CD4-positive, alpha-beta memory T cell (primary cell): ENCODE measurements around the gene ASTN2. TPM values are rescaled to one million over a fixed set of nuclear protein-coding genes. Genes with fewer than 3 reads are reported as not detected.

Experiments used
- CTCF ChIA-PET: fragments of 350-600 bp; sonication (Branson Sonifier 250); formaldehyde crosslinking; loops from one replicate; lab custom pipeline; 2021; ENCODE audit warnings: inconsistent platforms; ENCODE audit not compliant: partially characterized antibody; lab: Charles Lee
- POLR2A ChIA-PET: fragments of 350-600 bp; sonication (Branson Sonifier 250); formaldehyde crosslinking; loops from one replicate; lab custom pipeline; 2021; ENCODE audit not compliant: partially characterized antibody; lab: Charles Lee
- DNase-seq, 5 donors: peaks; one replicate each; pipeline versions ENCODE4 v3.0.0 to v3.0.0-alpha.2; 2020 to 2022; ENCODE audit warnings: mixed read lengths in 1 of 5
- H3K27ac ChIP-seq: one replicate; pipeline ENCODE4 v1.7.0; 2013; ENCODE audit warnings: low read depth, low read length
- H3K27me3 ChIP-seq: 2 replicates; pipeline ENCODE4 v1.7.0; 2013; ENCODE audit warnings: mild to moderate bottlenecking, low read length, moderate library complexity; ENCODE audit not compliant: insufficient read depth
- H3K36me3 ChIP-seq: 2 replicates; pipeline ENCODE4 v1.7.0; 2013; ENCODE audit warnings: mild to moderate bottlenecking, low read length, moderate library complexity; ENCODE audit not compliant: insufficient read depth
- H3K4me1 ChIP-seq: 2 replicates; pipeline ENCODE4 v1.7.0; 2013; ENCODE audit warnings: mild to moderate bottlenecking, low read length, moderate library complexity; ENCODE audit not compliant: insufficient read depth
- H3K4me3 ChIP-seq, 2 donors: one replicate each; pipeline ENCODE4 v1.7.0; 2013; ENCODE audit warnings: low read length in 2 of 2, mild to moderate bottlenecking in 1 of 2
- H3K9me3 ChIP-seq, 2 donors: one replicate each; pipeline ENCODE4 v1.7.0; 2013; ENCODE audit warnings: low read length in 2 of 2, control low read depth in 1 of 2; ENCODE audit not compliant: control insufficient read depth in 1 of 2
- H3K27ac Mint-ChIP-seq, 7 donors: one replicate each; pipeline ENCODE4 v1.8.0; 2020 to 2021; ENCODE audit warnings: mixed read lengths in 7 of 7, mild to moderate bottlenecking in 6 of 7, inconsistent platforms in 3 of 7, moderate library complexity in 3 of 7
- H3K27me3 Mint-ChIP-seq, 2 donors: one replicate each; pipeline ENCODE4 v1.8.0; 2020 to 2021; ENCODE audit warnings: mixed read lengths in 2 of 2
- H3K36me3 Mint-ChIP-seq, 2 donors: one replicate each; pipeline ENCODE4 v1.8.0; 2020 to 2021; ENCODE audit warnings: mixed read lengths in 2 of 2, inconsistent platforms in 1 of 2, mild to moderate bottlenecking in 1 of 2
- H3K4me1 Mint-ChIP-seq, 4 donors: one replicate each; pipeline ENCODE4 v1.8.0; 2020 to 2021; ENCODE audit warnings: mixed read lengths in 4 of 4, mild to moderate bottlenecking in 1 of 4
- H3K4me3 Mint-ChIP-seq, 8 donors: one replicate each; pipeline ENCODE4 v1.8.0; 2020 to 2021; ENCODE audit warnings: mixed read lengths in 8 of 8, mild to moderate bottlenecking in 7 of 8, moderate library complexity in 6 of 8, inconsistent platforms in 3 of 8
- H3K9me3 Mint-ChIP-seq, 8 donors: one replicate each; pipeline ENCODE4 v1.8.0; 2020 to 2021; ENCODE audit warnings: mixed read lengths in 8 of 8, mild to moderate bottlenecking in 5 of 8, inconsistent platforms in 3 of 8, moderate library complexity in 1 of 8
- intact Hi-C: fragments of 100-400 bp; cut with micrococcal nuclease; formaldehyde crosslinking; loops from one replicate; pipeline ENCODE4 v1.15.1; 2023
- polyA plus RNA-seq, 2 donors: library from polyadenylated mRNA; unstranded; fragments of 300-500 nt; fragmentation: Illumina TruSeq; gene quantifications; one replicate each; pipeline ENCODE4 v1.2.3, GENCODE V29; 2021
- total RNA-seq, 2 experiments: library from RNA; stranded (reverse); gene quantifications; one replicate each; pipeline ENCODE4 v1.2.3, GENCODE V29; 2021

Gene ASTN2
- total and polyA plus RNA-seq, 4 experiments from 2014 or later, result 2.7 to 5.9 (median 4.8) TPM

GRCh38 chr9:116416421-116416820, 998.4 kb downstream of the ASTN2 start:
- no peak overlapping the region for H3K27ac ChIP-seq
- DNase-seq, result no peak
- CTCF ChIA-PET, result no interaction called here
- H3K27ac Mint-ChIP-seq, result no peak overlapping the region
- H3K36me3 Mint-ChIP-seq, result peaks cover 7 to 26% of the 10 kb centered on the region in 2 donors
- H3K27me3 Mint-ChIP-seq, result no peaks in the 10 kb centered on the region
- no peaks in the 10 kb centered on the region for H3K27me3 ChIP-seq
- intact Hi-C loops, result no loop called here
- no peaks in the 10 kb centered on the region for H3K4me1 ChIP-seq
- H3K4me3 ChIP-seq, result no peak overlapping the region
- no peak overlapping the region for H3K4me3 Mint-ChIP-seq
- H3K36me3 ChIP-seq, result no peaks in the 10 kb centered on the region
- POLR2A ChIA-PET, result no interaction called here
- no peaks in the 10 kb centered on the region for H3K4me1 Mint-ChIP-seq
- H3K9me3 Mint-ChIP-seq, result peaks cover 0 to 1% (median 0%) of the 10 kb centered on the region in 8 donors
- H3K9me3 ChIP-seq, result no peaks in the 10 kb centered on the region

GRCh38 chr9:116414374-116414773, 1000.5 kb downstream of the ASTN2 start:
- no peak overlapping the region for H3K4me3 Mint-ChIP-seq
- DNase-seq, result no peak
- POLR2A ChIA-PET, result no interaction called here
- no peaks in the 10 kb centered on the region for H3K27me3 ChIP-seq
- H3K36me3 ChIP-seq, result no peaks in the 10 kb centered on the region
- no peak overlapping the region for H3K4me3 ChIP-seq
- intact Hi-C loops, result no loop called here
- CTCF ChIA-PET, result no interaction called here
- peaks cover 0 to 1% (median 0%) of the 10 kb centered on the region in 8 donors for H3K9me3 Mint-ChIP-seq
- H3K4me1 Mint-ChIP-seq, result no peaks in the 10 kb centered on the region
- H3K9me3 ChIP-seq, result no peaks in the 10 kb centered on the region
- peaks cover 0 to 7% of the 10 kb centered on the region in 2 donors for H3K36me3 Mint-ChIP-seq
- H3K27me3 Mint-ChIP-seq, result no peaks in the 10 kb centered on the region
- H3K27ac ChIP-seq, result no peak overlapping the region
- no peaks in the 10 kb centered on the region for H3K4me1 ChIP-seq
- H3K27ac Mint-ChIP-seq, result no peak overlapping the region

DNA sequence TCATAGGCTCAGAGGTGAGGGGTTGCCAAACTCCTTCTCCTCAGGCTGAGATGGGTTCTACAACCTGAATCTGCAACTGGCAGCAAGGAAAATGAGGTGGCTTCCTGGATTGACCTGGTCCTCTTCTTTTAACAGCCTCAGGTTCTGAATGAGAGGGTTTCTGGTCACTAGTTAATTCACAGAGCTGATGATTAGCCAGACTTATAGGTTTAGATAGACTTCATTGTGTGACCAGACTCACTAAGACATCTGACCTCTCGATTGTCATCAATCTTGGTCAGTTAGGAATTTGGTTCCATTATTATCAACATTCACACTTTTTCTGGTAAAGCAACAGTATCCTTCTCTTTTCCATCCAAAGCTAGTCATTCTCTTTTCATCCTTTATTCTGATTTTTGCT, 1003.4 kb downstream of the ASTN2 start:
- H3K27ac ChIP-seq, result no peak overlapping the region
- H3K4me1 ChIP-seq, result no peaks in the 10 kb centered on the region
- no peaks in the 10 kb centered on the region for H3K27me3 ChIP-seq
- CTCF ChIA-PET, result no interaction called here
- H3K9me3 ChIP-seq, result no peaks in the 10 kb centered on the region
- DNase-seq, result no peak
- Mint-ChIP-seq H3K36me3 (peaks cover 0 to 14% of the 10 kb centered on the region in 2 donors), H3K9me3 (peaks cover 0 to 2% (median 0%) of the 10 kb centered on the region in 8 donors), H3K4me1 (no peaks in the 10 kb centered on the region), H3K27me3 (no peaks in the 10 kb centered on the region), H3K27ac (peak overlapping the region in 1 of 7 donors; percentile 0), H3K4me3 (no peak overlapping the region)
- POLR2A ChIA-PET, result no interaction called here
- intact Hi-C loops, result no loop called here
- no peak overlapping the region for H3K4me3 ChIP-seq
- no peaks in the 10 kb centered on the region for H3K36me3 ChIP-seq

DNA sequence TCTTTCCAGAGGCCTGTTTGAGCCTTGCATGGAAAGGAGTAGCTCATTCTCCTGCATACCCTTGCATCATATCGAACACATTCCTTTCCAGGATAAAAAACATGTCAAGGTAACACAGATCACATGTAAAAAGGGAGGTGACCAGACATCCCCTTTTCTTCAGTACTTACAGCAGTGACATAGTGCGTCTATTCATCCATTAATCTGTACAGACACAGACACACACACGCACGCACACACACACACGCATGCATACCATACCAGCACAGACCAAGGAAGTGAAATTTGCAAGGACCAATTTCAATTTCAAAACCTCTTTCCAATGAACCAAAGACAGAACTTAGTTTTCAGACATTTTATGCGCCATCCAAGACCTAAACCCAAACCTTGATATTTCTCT, 1005.2 kb downstream of the ASTN2 start:
- Mint-ChIP-seq H3K27me3 (no peaks in the 10 kb centered on the region), H3K27ac (no peak overlapping the region), H3K9me3 (peaks cover 0 to 2% (median 0%) of the 10 kb centered on the region in 8 donors), H3K4me3 (no peak overlapping the region), H3K4me1 (no peaks in the 10 kb centered on the region), H3K36me3 (peaks cover 0 to 14% of the 10 kb centered on the region in 2 donors)
- Histone ChIP-seq H3K27ac (no peak overlapping the region), H3K9me3 (no peaks in the 10 kb centered on the region), H3K4me3 (no peak overlapping the region), H3K27me3 (no peaks in the 10 kb centered on the region), H3K36me3 (no peaks in the 10 kb centered on the region), H3K4me1 (no peaks in the 10 kb centered on the region)
- intact Hi-C loops, result no loop called here
- POLR2A ChIA-PET, result no interaction called here
- DNase-seq, result no peak
- CTCF ChIA-PET, result interaction anchor here (1.0 kb wide), 1 partner anchor 9 kb away, joined by 3 read pairs; no protein-coding TSS in a partner anchor

DNA sequence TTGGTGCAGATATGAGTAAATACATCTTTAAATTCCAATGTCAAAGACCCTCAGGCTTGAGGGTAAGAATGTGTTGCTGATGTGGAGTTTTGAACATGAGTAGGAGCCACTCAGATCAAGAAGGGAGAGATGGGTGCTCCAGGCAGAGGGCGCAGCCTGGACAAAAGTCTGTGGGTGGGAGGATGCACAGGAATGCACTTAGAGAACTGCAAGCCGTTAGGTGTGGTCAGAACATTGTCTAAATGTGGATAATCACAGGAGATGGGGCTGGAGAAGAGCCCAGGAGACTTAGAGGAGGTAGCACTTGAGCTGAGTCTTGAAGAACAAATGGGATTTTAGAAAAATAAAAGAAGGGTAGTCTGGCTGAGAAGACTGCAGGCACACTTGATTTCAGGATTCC, 1005.7 kb downstream of the ASTN2 start:
- Mint-ChIP-seq H3K9me3 (peaks cover 0 to 2% (median 0%) of the 10 kb centered on the region in 8 donors), H3K4me3 (no peak overlapping the region), H3K27me3 (no peaks in the 10 kb centered on the region), H3K36me3 (peaks cover 0 to 14% of the 10 kb centered on the region in 2 donors), H3K4me1 (no peaks in the 10 kb centered on the region), H3K27ac (no peak overlapping the region)
- Histone ChIP-seq H3K27me3 (no peaks in the 10 kb centered on the region), H3K4me1 (no peaks in the 10 kb centered on the region), H3K36me3 (no peaks in the 10 kb centered on the region), H3K4me3 (no peak overlapping the region), H3K27ac (no peak overlapping the region), H3K9me3 (no peaks in the 10 kb centered on the region)
- ChIA-PET CTCF (no interaction called here), POLR2A (no interaction called here)
- no peak for DNase-seq
- intact Hi-C loops, result no loop called here

DNA sequence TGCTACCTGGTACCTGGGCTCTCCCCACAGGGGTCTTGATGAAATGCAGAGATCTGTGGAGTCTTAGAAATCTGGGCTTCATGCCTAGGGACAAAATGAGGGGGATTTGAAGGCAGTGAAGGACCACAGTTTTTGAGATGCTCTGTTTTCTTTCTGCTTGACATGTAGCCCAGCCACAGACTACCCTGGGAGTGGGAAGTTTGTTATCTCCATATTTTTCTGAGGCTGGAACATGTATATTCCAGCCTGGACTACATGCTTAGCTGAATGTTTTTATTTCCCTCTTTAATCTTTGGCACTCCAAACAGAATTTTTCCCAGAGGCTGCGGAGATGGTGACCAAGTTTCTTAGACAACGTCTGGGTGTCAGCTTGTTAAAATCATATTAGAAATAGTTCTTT, 1008.4 kb downstream of the ASTN2 start:
- Histone ChIP-seq H3K9me3 (no peaks in the 10 kb centered on the region), H3K4me1 (no peaks in the 10 kb centered on the region), H3K36me3 (no peaks in the 10 kb centered on the region), H3K27me3 (no peaks in the 10 kb centered on the region), H3K4me3 (no peak overlapping the region), H3K27ac (no peak overlapping the region)
- no peaks in the 10 kb centered on the region for H3K27me3 Mint-ChIP-seq
- intact Hi-C loops, result no loop called here
- peaks cover 0 to 2% (median 0%) of the 10 kb centered on the region in 8 donors for H3K9me3 Mint-ChIP-seq
- ChIA-PET CTCF (no interaction called here), POLR2A (no interaction called here)
- no peak overlapping the region for H3K27ac Mint-ChIP-seq
- no peak overlapping the region for H3K4me3 Mint-ChIP-seq
- peaks cover 0 to 14% of the 10 kb centered on the region in 2 donors for H3K36me3 Mint-ChIP-seq
- no peaks in the 10 kb centered on the region for H3K4me1 Mint-ChIP-seq
- DNase-seq, result no peak

DNA sequence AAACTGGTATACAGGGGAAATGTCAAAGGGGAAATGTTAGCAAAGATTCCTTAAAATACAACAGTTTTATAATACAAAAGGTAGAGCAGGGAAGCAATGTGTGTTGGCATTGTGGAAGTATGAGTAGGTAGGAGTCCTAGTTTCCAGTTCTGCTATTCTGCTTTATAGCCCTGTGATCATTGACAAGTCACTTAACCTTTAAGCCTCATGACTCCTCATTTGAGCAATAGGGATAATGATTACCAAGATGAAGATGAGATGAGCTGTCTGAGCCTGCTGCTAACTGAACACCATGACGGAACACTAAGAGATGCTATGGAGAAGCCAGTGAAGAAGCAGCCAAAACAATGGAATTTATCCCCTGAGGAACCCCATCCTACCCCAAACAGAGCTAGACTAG, 1009.5 kb downstream of the ASTN2 start:
- intact Hi-C loops, result no loop called here
- Mint-ChIP-seq H3K4me1 (no peaks in the 10 kb centered on the region), H3K9me3 (peaks cover 0 to 2% (median 0%) of the 10 kb centered on the region in 8 donors), H3K27ac (no peak overlapping the region), H3K4me3 (no peak overlapping the region), H3K27me3 (no peaks in the 10 kb centered on the region), H3K36me3 (peaks cover 0 to 14% of the 10 kb centered on the region in 2 donors)
- ChIA-PET POLR2A (no interaction called here), CTCF (no interaction called here)
- no peaks in the 10 kb centered on the region for H3K9me3 ChIP-seq
- no peaks in the 10 kb centered on the region for H3K4me1 ChIP-seq
- no peak overlapping the region for H3K27ac ChIP-seq
- no peaks in the 10 kb centered on the region for H3K36me3 ChIP-seq
- H3K27me3 ChIP-seq, result no peaks in the 10 kb centered on the region
- H3K4me3 ChIP-seq, result no peak overlapping the region
- no peak for DNase-seq

DNA sequence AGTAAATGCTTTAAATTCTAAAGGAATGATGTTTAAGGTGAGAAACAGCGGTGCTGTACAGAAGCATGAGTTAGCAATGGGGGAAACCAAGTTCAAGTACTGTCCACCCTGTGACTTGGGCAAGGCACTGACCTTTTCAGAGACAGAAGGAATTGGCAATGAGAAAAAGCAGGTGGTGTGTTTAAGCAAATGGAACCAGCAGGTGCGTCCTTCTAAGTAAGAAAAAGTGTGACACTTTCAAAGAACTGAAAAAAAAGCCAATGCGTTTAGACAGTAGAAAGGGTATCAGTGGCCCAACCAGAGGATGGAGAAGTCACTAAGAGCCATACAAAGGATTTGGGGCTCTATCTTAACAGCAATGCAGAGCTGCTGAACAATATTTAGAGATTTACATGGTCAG, 1010.6 kb downstream of the ASTN2 start:
- DNase-seq, result no peak
- Histone ChIP-seq H3K27ac (no peak overlapping the region), H3K4me1 (no peaks in the 10 kb centered on the region), H3K9me3 (no peaks in the 10 kb centered on the region), H3K4me3 (no peak overlapping the region), H3K27me3 (no peaks in the 10 kb centered on the region), H3K36me3 (no peaks in the 10 kb centered on the region)
- Mint-ChIP-seq H3K9me3 (peaks cover 0 to 2% (median 0%) of the 10 kb centered on the region in 8 donors), H3K27me3 (no peaks in the 10 kb centered on the region), H3K27ac (no peak overlapping the region), H3K4me3 (no peak overlapping the region), H3K36me3 (peaks cover 0 to 14% of the 10 kb centered on the region in 2 donors), H3K4me1 (no peaks in the 10 kb centered on the region)
- POLR2A ChIA-PET, result no interaction called here
- CTCF ChIA-PET, result no interaction called here
- intact Hi-C loops, result no loop called here
